Tibial artery (tissue), 4 donors: ENCODE results near the gene PPP6R3.

Experiments used
- DNase-seq, 2 donors: peaks; one replicate each; pipeline ENCODE4 v3.0.0-alpha.2; 2019
- H3K27ac ChIP-seq, 2 donors: fragments of 200-600 bp; sonication (generic) in 1 of 2; 1 replicate in 1 of 2; 2 replicates in 1 of 2; pipeline ENCODE4 v1.5.1; 2018 to 2019; ENCODE audit warnings: mild to moderate bottlenecking in 1 of 2
- H3K27me3 ChIP-seq, 2 donors: fragments of 200-600 bp; sonication (generic) in 1 of 2; one replicate each; pipeline versions ENCODE4 v1.5.1 to v1.6.0; 2016 to 2019
- H3K36me3 ChIP-seq, 3 donors: fragments of 200-600 bp; sonication (generic) in 2 of 3; one replicate each; pipeline ENCODE4 v1.5.1; 2016 to 2019; ENCODE audit warnings: mild to moderate bottlenecking in 2 of 3
- H3K4me1 ChIP-seq, 4 donors: fragments of 200-600 bp; sonication (generic) in 2 of 4; 1 replicate in 3 of 4; 2 replicates in 1 of 4; pipeline ENCODE4 v1.5.1; 2016 to 2019
- H3K4me3 ChIP-seq, 2 donors: fragments of 200-600 bp; sonication (generic) in 1 of 2; 1 replicate in 1 of 2; 2 replicates in 1 of 2; pipeline ENCODE4 v1.5.1; 2018 to 2019; ENCODE audit warnings: mild to moderate bottlenecking in 2 of 2
- H3K9me3 ChIP-seq, 3 donors: fragments of 200-600 bp; sonication (generic) in 1 of 3; one replicate each; pipeline ENCODE4 v1.5.1; 2016 to 2019
- CTCF ChIP-seq, 2 experiments: fragments of 200-600 bp in 1 of 2; fragments of 450-650 bp in 1 of 2; IDR thresholded peaks; one replicate each; pipeline ENCODE4 v1.5.1; 2017 to 2019; ENCODE audit warnings: antibody characterized with exemption in 2 of 2, mild to moderate bottlenecking in 1 of 2, moderate library complexity in 1 of 2
- intact Hi-C: fragments of 100-400 bp; cut with DNase I; formaldehyde crosslinking; loops from one replicate; pipeline ENCODE4 v1.15.0; 2023; ENCODE audit warnings: low total_unique reads

PPP6R3 gene

GRCh38 chr11:68441466-68442230, 18.9 kb upstream of the PPP6R3 start:
- H3K27me3 ChIP-seq, result no peaks in the 10 kb centered on the region
- H3K9me3 ChIP-seq, result no peaks in the 10 kb centered on the region
- H3K36me3 ChIP-seq, result peaks cover 18 to 90% (median 61%) of the 10 kb centered on the region in 3 donors
- DNase-seq, result no peak
- intact Hi-C loops, result loop anchor here (10.0 kb wide), 2 partner anchors 57 to 147 kb away; no protein-coding TSS in a partner anchor
- peaks cover 0 to 18% (median 12%) of the 10 kb centered on the region in 4 donors for H3K4me1 ChIP-seq
- H3K4me3 ChIP-seq, result no peak overlapping the region
- H3K27ac ChIP-seq, result no peak overlapping the region
- TF ChIP-seq CTCF (IDR thresholded peaks at IDR 0.05), result no peak

- TF ChIP-seq CTCF (IDR thresholded peaks at IDR 0.05), result no peak
- no peak for DNase-seq
- H3K4me1 ChIP-seq, result peaks cover 0 to 10% (median 4%) of the 10 kb centered on the region in 4 donors
- peaks cover 19 to 87% (median 65%) of the 10 kb centered on the region in 3 donors for H3K36me3 ChIP-seq
- no peak overlapping the region for H3K27ac ChIP-seq
- no peaks in the 10 kb centered on the region for H3K27me3 ChIP-seq
- intact Hi-C loops, result loop anchor here (10.0 kb wide), 2 partner anchors 58 to 148 kb away; no protein-coding TSS in a partner anchor
- no peak overlapping the region for H3K4me3 ChIP-seq
- no peaks in the 10 kb centered on the region for H3K9me3 ChIP-seq
Measured at GRCh38 chr11:68442433-68442832, 18.1 kb upstream of the PPP6R3 start.

GRCh38 chr11:68444566-68444965, 16.0 kb upstream of the PPP6R3 start:
- no peaks in the 10 kb centered on the region for H3K9me3 ChIP-seq

GRCh38 chr11:68445531-68446035, 15.0 kb upstream of the PPP6R3 start:
- H3K27me3 ChIP-seq, result no peaks in the 10 kb centered on the region
- intact Hi-C loops, result loop anchor here (5.0 to 10.0 kb wide), 4 partner anchors 61 to 238 kb away; no protein-coding TSS in a partner anchor
- no peak for TF ChIP-seq CTCF (IDR thresholded peaks at IDR 0.05)
- H3K27ac ChIP-seq, result no peak overlapping the region
- DNase-seq, result no peak
- peaks cover 29 to 84% (median 62%) of the 10 kb centered on the region in 3 donors for H3K36me3 ChIP-seq
- no peaks in the 10 kb centered on the region for H3K9me3 ChIP-seq
- H3K4me3 ChIP-seq, result no peak overlapping the region
- H3K4me1 ChIP-seq, result no peaks in the 10 kb centered on the region

More at GRCh38 chr11:68444566-68444965, 16.0 kb upstream of the PPP6R3 start:
- intact Hi-C loops, result loop anchor here (10.0 kb wide), 2 partner anchors 60 to 150 kb away; no protein-coding TSS in a partner anchor
- Histone ChIP-seq H3K36me3 (peaks cover 26 to 87% (median 66%) of the 10 kb centered on the region in 3 donors), H3K27me3 (no peaks in the 10 kb centered on the region), H3K4me3 (no peak overlapping the region), H3K27ac (no peak overlapping the region), H3K4me1 (no peaks in the 10 kb centered on the region)
- DNase-seq, result no peak
- no peak for TF ChIP-seq CTCF (IDR thresholded peaks at IDR 0.05)

GRCh38 chr11:68446046-68446725, 14.4 kb upstream of the PPP6R3 start:
- Histone ChIP-seq H3K9me3 (no peaks in the 10 kb centered on the region), H3K27me3 (no peaks in the 10 kb centered on the region), H3K4me1 (no peaks in the 10 kb centered on the region), H3K27ac (no peak overlapping the region), H3K36me3 (peaks cover 29 to 78% (median 55%) of the 10 kb centered on the region in 3 donors), H3K4me3 (no peak overlapping the region)
- no peak for TF ChIP-seq CTCF (IDR thresholded peaks at IDR 0.05)
- DNase-seq, result no peak
- intact Hi-C loops, result loop anchor here (5.0 to 10.0 kb wide), 4 partner anchors 61 to 239 kb away; no protein-coding TSS in a partner anchor
